Measurements from ENCODE around the gene RB1. TPM values are rescaled to one million over a fixed set of nuclear protein-coding genes. Genes with fewer than 3 reads are reported as not detected.

Gene RB1
- total RNA-seq, 1 experiment from 2014 or later = 57.1 TPM

- POLR2A ChIA-PET (ENCODE audit: low non-redundant PET) = no interaction called here
- Histone ChIP-seq H3K36me3 (ENCODE audit: insufficient read depth, low read length, poor library complexity, severe bottlenecking) (no peaks in the 10 kb centered on the region), H3K27me3 (replicated peaks; ENCODE audit: insufficient read depth, low read depth, low read length, poor library complexity) (no peaks in the 10 kb centered on the region), H3K4me3 (ENCODE audit: low read depth, low read length, poor library complexity, severe bottlenecking) (no peak overlapping the region), H3K9me3 (ENCODE audit: low read depth, low read length, poor library complexity, severe bottlenecking) (no peaks in the 10 kb centered on the region), H3K4me1 (ENCODE audit: insufficient read depth, low read length, poor library complexity, severe bottlenecking) (no peaks in the 10 kb centered on the region), H3K27ac (ENCODE audit: low read depth, low read length, poor library complexity, severe bottlenecking) (no peak overlapping the region)
- TF ChIP-seq CTCF (conservative IDR thresholded peaks at IDR 0.05; ENCODE audit: low read depth, low read length) (no peak), EZH2 (IDR thresholded peaks at IDR 0.05; ENCODE audit: borderline replicate concordance, low read depth, low read length, poor library complexity, severe bottlenecking) (no peak)
- intact Hi-C loops (cut with micrococcal nuclease; ENCODE audit: unreplicated experiment) = no loop called here
- no peak for DNase-seq (ENCODE audit: low spot score)
- no TSS peak for BruUV-seq (replicated peaks)
- CTCF ChIA-PET = no interaction called here
Measured at GRCh38 chr13:48514793-48515192, 211.2 kb downstream of the RB1 start.

- intact Hi-C loops (cut with micrococcal nuclease; ENCODE audit: unreplicated experiment) = no loop called here
- TF ChIP-seq EZH2 (IDR thresholded peaks at IDR 0.05; ENCODE audit: borderline replicate concordance, low read depth, low read length, poor library complexity, severe bottlenecking) (no peak), CTCF (conservative IDR thresholded peaks at IDR 0.05; ENCODE audit: low read depth, low read length) (no peak)
- H3K36me3 ChIP-seq (ENCODE audit: insufficient read depth, low read length, poor library complexity, severe bottlenecking) = no peaks in the 10 kb centered on the region
- no peak overlapping the region for H3K4me3 ChIP-seq (ENCODE audit: low read depth, low read length, poor library complexity, severe bottlenecking)
- H3K27me3 ChIP-seq (replicated peaks; ENCODE audit: insufficient read depth, low read depth, low read length, poor library complexity) = no peaks in the 10 kb centered on the region
- BruUV-seq (replicated peaks) = no TSS peak
- DNase-seq (ENCODE audit: low spot score) = no peak
- ChIA-PET CTCF (no interaction called here), POLR2A (ENCODE audit: low non-redundant PET) (no interaction called here)
- H3K27ac ChIP-seq (ENCODE audit: low read depth, low read length, poor library complexity, severe bottlenecking) = no peak overlapping the region
- no peaks in the 10 kb centered on the region for H3K4me1 ChIP-seq (ENCODE audit: insufficient read depth, low read length, poor library complexity, severe bottlenecking)
- H3K9me3 ChIP-seq (ENCODE audit: low read depth, low read length, poor library complexity, severe bottlenecking) = no peaks in the 10 kb centered on the region
Measured at GRCh38 chr13:48515732-48516131, 212.2 kb downstream of the RB1 start.

GRCh38 chr13:48518083-48518482 is 214.5 kb downstream of the RB1 start:
- ChIA-PET POLR2A (ENCODE audit: low non-redundant PET) (interaction anchor here (0.9 kb wide), 1 partner anchor 15 kb away, joined by 3 read pairs; the partner anchor contains the start of gene RCBTB2), CTCF (no interaction called here)
- no peak for DNase-seq (ENCODE audit: low spot score)
- H3K27me3 ChIP-seq (replicated peaks; ENCODE audit: insufficient read depth, low read depth, low read length, poor library complexity) = no peaks in the 10 kb centered on the region
- no peak overlapping the region for H3K27ac ChIP-seq (ENCODE audit: low read depth, low read length, poor library complexity, severe bottlenecking)
- TF ChIP-seq EZH2 (IDR thresholded peaks at IDR 0.05; ENCODE audit: borderline replicate concordance, low read depth, low read length, poor library complexity, severe bottlenecking) = no peak
- no peak for TF ChIP-seq CTCF (conservative IDR thresholded peaks at IDR 0.05; ENCODE audit: low read depth, low read length)
- no peak overlapping the region for H3K4me3 ChIP-seq (ENCODE audit: low read depth, low read length, poor library complexity, severe bottlenecking)
- BruUV-seq (replicated peaks) = no TSS peak
- no peaks in the 10 kb centered on the region for H3K36me3 ChIP-seq (ENCODE audit: insufficient read depth, low read length, poor library complexity, severe bottlenecking)
- H3K9me3 ChIP-seq (ENCODE audit: low read depth, low read length, poor library complexity, severe bottlenecking) = no peaks in the 10 kb centered on the region
- intact Hi-C loops (cut with micrococcal nuclease; ENCODE audit: unreplicated experiment) = no loop called here
- H3K4me1 ChIP-seq (ENCODE audit: insufficient read depth, low read length, poor library complexity, severe bottlenecking) = no peaks in the 10 kb centered on the region

Measured in A673 (cell line).